PFSK-1 (cell line): Measurements from ENCODE around the gene DGKB.

Experiments used
- FOXP2 ChIP-seq: optimal IDR thresholded peaks from 2 replicates; pipeline ENCODE3; 2011; ENCODE audit warnings: borderline replicate concordance, control low read depth, inconsistent platforms; ENCODE audit not compliant: insufficient read depth; ENCODE audit errors: extremely low read length, extremely low read depth
- POLR2AphosphoS5 ChIP-seq: IDR thresholded peaks from 2 replicates; pipeline ENCODE4 v1.6.1; 2012; ENCODE audit warnings: low read depth, mild to moderate bottlenecking, control low read depth, low read length, moderate library complexity
- SIN3A ChIP-seq: IDR thresholded peaks from 2 replicates; pipeline ENCODE4 v1.6.1; 2012; ENCODE audit warnings: mild to moderate bottlenecking, low read length, moderate library complexity, borderline replicate concordance; ENCODE audit not compliant: insufficient read depth
- TAF1 ChIP-seq: IDR thresholded peaks from 2 replicates; pipeline ENCODE4 v1.6.1; 2012; ENCODE audit warnings: low read length, control low read depth, borderline replicate concordance; ENCODE audit not compliant: insufficient read depth
- TF ChIP-seq, protein P1 (sequence below), 2 experiments: IDR thresholded peaks; 2 replicates each; pipeline versions ENCODE4 v1.6.1 to v1.8.0; 2011 to 2012; ENCODE audit warnings: low read depth in 2 of 2, low read length in 2 of 2, control low read depth in 1 of 2, inconsistent platforms in 1 of 2, mild to moderate bottlenecking in 1 of 2, moderate library complexity in 1 of 2; ENCODE audit not compliant: insufficient read depth in 1 of 2

The DGKB gene

GRCh38 chr7:14218338-14218737, 684.2 kb downstream of the DGKB start:
- TF ChIP-seq POLR2AphosphoS5 (no peak), TAF1 (no peak), SIN3A (no peak), FOXP2 (no peak)
- TF ChIP-seq, protein P1, sequence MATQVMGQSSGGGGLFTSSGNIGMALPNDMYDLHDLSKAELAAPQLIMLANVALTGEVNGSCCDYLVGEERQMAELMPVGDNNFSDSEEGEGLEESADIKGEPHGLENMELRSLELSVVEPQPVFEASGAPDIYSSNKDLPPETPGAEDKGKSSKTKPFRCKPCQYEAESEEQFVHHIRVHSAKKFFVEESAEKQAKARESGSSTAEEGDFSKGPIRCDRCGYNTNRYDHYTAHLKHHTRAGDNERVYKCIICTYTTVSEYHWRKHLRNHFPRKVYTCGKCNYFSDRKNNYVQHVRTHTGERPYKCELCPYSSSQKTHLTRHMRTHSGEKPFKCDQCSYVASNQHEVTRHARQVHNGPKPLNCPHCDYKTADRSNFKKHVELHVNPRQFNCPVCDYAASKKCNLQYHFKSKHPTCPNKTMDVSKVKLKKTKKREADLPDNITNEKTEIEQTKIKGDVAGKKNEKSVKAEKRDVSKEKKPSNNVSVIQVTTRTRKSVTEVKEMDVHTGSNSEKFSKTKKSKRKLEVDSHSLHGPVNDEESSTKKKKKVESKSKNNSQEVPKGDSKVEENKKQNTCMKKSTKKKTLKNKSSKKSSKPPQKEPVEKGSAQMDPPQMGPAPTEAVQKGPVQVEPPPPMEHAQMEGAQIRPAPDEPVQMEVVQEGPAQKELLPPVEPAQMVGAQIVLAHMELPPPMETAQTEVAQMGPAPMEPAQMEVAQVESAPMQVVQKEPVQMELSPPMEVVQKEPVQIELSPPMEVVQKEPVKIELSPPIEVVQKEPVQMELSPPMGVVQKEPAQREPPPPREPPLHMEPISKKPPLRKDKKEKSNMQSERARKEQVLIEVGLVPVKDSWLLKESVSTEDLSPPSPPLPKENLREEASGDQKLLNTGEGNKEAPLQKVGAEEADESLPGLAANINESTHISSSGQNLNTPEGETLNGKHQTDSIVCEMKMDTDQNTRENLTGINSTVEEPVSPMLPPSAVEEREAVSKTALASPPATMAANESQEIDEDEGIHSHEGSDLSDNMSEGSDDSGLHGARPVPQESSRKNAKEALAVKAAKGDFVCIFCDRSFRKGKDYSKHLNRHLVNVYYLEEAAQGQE (IDR thresholded peaks at IDR 0.05; ENCODE audit: insufficient read depth in 1 of 2, low read depth in 2 of 2, low read length in 2 of 2), result no peak

GRCh38 chr7:14209896-14210484, 692.6 kb downstream of the DGKB start:
- no peak for TF ChIP-seq SIN3A
- TF ChIP-seq, protein P1 (IDR thresholded peaks at IDR 0.05; ENCODE audit: insufficient read depth in 1 of 2, low read depth in 2 of 2, low read length in 2 of 2), result no peak
- no peak for TF ChIP-seq POLR2AphosphoS5
- TF ChIP-seq FOXP2, result no peak
- TF ChIP-seq TAF1, result no peak

DNA sequence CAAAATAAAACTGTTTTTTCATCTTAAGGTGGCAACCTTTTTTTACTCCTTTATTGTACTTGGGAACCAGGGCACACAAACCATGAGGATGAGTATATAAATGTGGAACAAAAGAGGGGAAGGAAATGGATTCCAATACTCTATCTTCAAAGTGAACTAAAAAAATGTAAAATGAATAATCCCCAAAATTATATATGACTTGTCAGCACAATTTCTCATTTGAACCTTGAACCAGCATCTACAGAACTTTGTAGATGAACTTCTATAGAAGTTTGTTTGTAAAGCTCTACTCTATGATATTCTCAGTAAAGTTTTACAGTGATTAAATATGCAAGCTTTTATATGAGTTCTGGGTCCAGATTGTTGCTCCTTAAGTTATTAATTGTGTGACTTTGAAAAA, 694.8 kb downstream of the DGKB start:
- TF ChIP-seq TAF1, result no peak
- TF ChIP-seq SIN3A, result no peak
- no peak for TF ChIP-seq FOXP2
- no peak for TF ChIP-seq POLR2AphosphoS5
- TF ChIP-seq, protein P1 (IDR thresholded peaks at IDR 0.05; ENCODE audit: insufficient read depth in 1 of 2, low read depth in 2 of 2, low read length in 2 of 2), result no peak

GRCh38 chr7:14207138-14207537, 695.4 kb downstream of the DGKB start:
- TF ChIP-seq POLR2AphosphoS5 (no peak), FOXP2 (no peak), SIN3A (no peak), TAF1 (no peak)
- TF ChIP-seq, protein P1 (IDR thresholded peaks at IDR 0.05; ENCODE audit: insufficient read depth in 1 of 2, low read depth in 2 of 2, low read length in 2 of 2), result no peak

DNA sequence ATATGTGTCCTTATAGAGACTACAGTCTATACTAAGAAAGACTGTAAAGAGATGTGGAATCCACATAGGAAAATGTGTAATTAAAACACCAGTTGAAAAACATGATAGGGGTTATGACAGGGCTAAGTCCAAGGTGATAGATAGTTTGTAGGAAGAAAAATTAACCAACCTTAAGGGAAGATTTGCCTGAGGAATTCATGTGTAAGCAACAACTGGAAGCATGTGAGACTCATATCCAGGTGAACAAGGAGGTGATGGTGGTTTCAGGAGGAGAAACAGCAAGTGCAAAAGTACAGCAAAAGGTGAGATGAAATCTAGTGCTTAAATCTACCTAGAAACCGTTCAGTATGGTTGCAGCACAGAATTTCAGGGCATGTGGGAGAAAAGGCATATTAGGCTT, 696.4 kb downstream of the DGKB start:
- TF ChIP-seq, protein P1 (IDR thresholded peaks at IDR 0.05; ENCODE audit: insufficient read depth in 1 of 2, low read depth in 2 of 2, low read length in 2 of 2), result no peak
